SJCRH30 (cell line): Measurements from ENCODE around the gene TAB2. TPM values are rescaled to one million over a fixed set of nuclear protein-coding genes. Genes with fewer than 3 reads are reported as not detected.

Experiments
- DNase-seq, 2 experiments: peaks; one replicate each; pipeline ENCODE4 v3.0.0-alpha.2; 2015 to 2020
- H3K27ac ChIP-seq: fragments of 250-450 bp; sonication (Bioruptor Pico); 2 replicates; pipeline ENCODE4 v1.5.1; 2020; ENCODE audit warnings: mild to moderate bottlenecking, moderate library complexity
- H3K27me3 ChIP-seq: fragments of 250-450 bp; sonication (Bioruptor Pico); 2 replicates; pipeline ENCODE4 v1.5.1; 2020; ENCODE audit warnings: mild to moderate bottlenecking, moderate library complexity
- H3K36me3 ChIP-seq: fragments of 250-450 bp; sonication (Bioruptor Pico); 2 replicates; pipeline ENCODE4 v1.5.1; 2020; ENCODE audit warnings: mild to moderate bottlenecking, moderate library complexity
- H3K4me1 ChIP-seq: fragments of 250-450 bp; sonication (Bioruptor Pico); 2 replicates; pipeline ENCODE4 v1.5.1; 2020; ENCODE audit warnings: mild to moderate bottlenecking, moderate library complexity
- H3K4me3 ChIP-seq: fragments of 250-450 bp; sonication (Bioruptor Pico); 2 replicates; pipeline ENCODE4 v1.5.1; 2020; ENCODE audit warnings: mild to moderate bottlenecking, moderate library complexity
- H3K9me3 ChIP-seq: fragments of 250-450 bp; sonication (Bioruptor Pico); replicated peaks from 2 replicates; pipeline ENCODE4 v1.5.1; 2020; ENCODE audit warnings: mild to moderate bottlenecking, moderate library complexity
- total RNA-seq: library from RNA; depleted of rRNA; stranded (reverse); fragments of >200 nt; shearing (Covaris generic); gene quantifications from 2 replicates; pipeline ENCODE4 v1.2.3, GENCODE V29; 2014; rRNA removed

The TAB2 gene
- total RNA-seq = 33.8 and 37.6 TPM in 2 replicates

- peak; percentile 45 to 50 for DNase-seq
- H3K27me3 ChIP-seq = no peaks in the 10 kb centered on the region
- no peaks in the 10 kb centered on the region for H3K36me3 ChIP-seq
- no peaks in the 10 kb centered on the region for H3K9me3 ChIP-seq
- H3K27ac ChIP-seq = peak within 1 kb of the TSS; percentile 98
- peak within 1 kb of the TSS; percentile 100 for H3K4me3 ChIP-seq
- H3K4me1 ChIP-seq = peaks cover 3% of the 10 kb centered on the region; the same call in 1 of the 2 replicates
These were observed at the start of gene TAB2 for GRCh38 chr6:149317644-149318571. TSS of gene TAB2 (plus strand) at chr6:149317712. CDS start at chr6:149369998, 52,286 bp downstream.

- Histone ChIP-seq H3K27ac (no peak overlapping the region), H3K4me3 (no peak overlapping the region), H3K4me1 (no peaks in the 10 kb centered on the region), H3K36me3 (no peaks in the 10 kb centered on the region), H3K9me3 (no peaks in the 10 kb centered on the region), H3K27me3 (no peaks in the 10 kb centered on the region)
- DNase-seq = no peak
These were observed 49.4 kb upstream of the TAB2 start for GRCh38 chr6:149268146-149268545.

- no peaks in the 10 kb centered on the region for H3K36me3 ChIP-seq
- H3K4me1 ChIP-seq = no peaks in the 10 kb centered on the region
- no peak overlapping the region for H3K27ac ChIP-seq
- no peaks in the 10 kb centered on the region for H3K9me3 ChIP-seq
- DNase-seq = peak in 1 of 2 experiments; percentile 29
- H3K4me3 ChIP-seq = no peak overlapping the region
- H3K27me3 ChIP-seq = no peaks in the 10 kb centered on the region
These were observed 48.7 kb upstream of the TAB2 start for GRCh38 chr6:149268768-149269167.

GRCh38 chr6:149270616-149271015, 46.9 kb upstream of the TAB2 start:
- Histone ChIP-seq H3K27ac (no peak overlapping the region), H3K4me1 (no peaks in the 10 kb centered on the region), H3K4me3 (no peak overlapping the region), H3K9me3 (no peaks in the 10 kb centered on the region), H3K36me3 (no peaks in the 10 kb centered on the region), H3K27me3 (no peaks in the 10 kb centered on the region)
- no peak for DNase-seq

GRCh38 chr6:149271348-149272340, 45.9 kb upstream of the TAB2 start:
- Histone ChIP-seq H3K9me3 (no peaks in the 10 kb centered on the region), H3K4me1 (no peaks in the 10 kb centered on the region), H3K36me3 (no peaks in the 10 kb centered on the region), H3K27me3 (no peaks in the 10 kb centered on the region), H3K4me3 (no peak overlapping the region), H3K27ac (no peak overlapping the region)
- DNase-seq = no peak

- DNase-seq = no peak
- no peaks in the 10 kb centered on the region for H3K27me3 ChIP-seq
- no peak overlapping the region for H3K4me3 ChIP-seq
- no peaks in the 10 kb centered on the region for H3K4me1 ChIP-seq
- no peaks in the 10 kb centered on the region for H3K9me3 ChIP-seq
- H3K36me3 ChIP-seq = no peaks in the 10 kb centered on the region
- no peak overlapping the region for H3K27ac ChIP-seq
These were observed 44.2 kb upstream of the TAB2 start for GRCh38 chr6:149273318-149273717.

- no peaks in the 10 kb centered on the region for H3K36me3 ChIP-seq
These were observed 41.9 kb upstream of the TAB2 start for GRCh38 chr6:149275621-149276020.

GRCh38 chr6:149277621-149278020, 39.9 kb upstream of the TAB2 start:
- Histone ChIP-seq H3K4me1 (no peaks in the 10 kb centered on the region), H3K27me3 (0 out of 2 replicates have a peak, but pooled peaks cover 8% of the 10 kb centered on the region), H3K36me3 (no peaks in the 10 kb centered on the region), H3K9me3 (no peaks in the 10 kb centered on the region), H3K27ac (no peak overlapping the region), H3K4me3 (no peak overlapping the region)
- no peak for DNase-seq

More at GRCh38 chr6:149275621-149276020, 41.9 kb upstream of the TAB2 start:
- H3K4me1 ChIP-seq = no peaks in the 10 kb centered on the region
- H3K4me3 ChIP-seq = no peak overlapping the region
- H3K9me3 ChIP-seq = no peaks in the 10 kb centered on the region
- 0 out of 2 replicates have a peak, but pooled peaks cover 8% of the 10 kb centered on the region for H3K27me3 ChIP-seq
- DNase-seq = no peak
- H3K27ac ChIP-seq = no peak overlapping the region

GRCh38 chr6:149278997-149279396, 38.5 kb upstream of the TAB2 start:
- Histone ChIP-seq H3K4me3 (no peak overlapping the region), H3K36me3 (no peaks in the 10 kb centered on the region), H3K4me1 (no peaks in the 10 kb centered on the region), H3K9me3 (no peaks in the 10 kb centered on the region), H3K27ac (no peak overlapping the region), H3K27me3 (0 out of 2 replicates have a peak, but pooled peaks cover 8% of the 10 kb centered on the region)
- no peak for DNase-seq

- DNase-seq = no peak
- Histone ChIP-seq H3K9me3 (no peaks in the 10 kb centered on the region), H3K4me3 (no peak overlapping the region), H3K27me3 (no peaks in the 10 kb centered on the region), H3K36me3 (no peaks in the 10 kb centered on the region), H3K4me1 (no peaks in the 10 kb centered on the region), H3K27ac (no peak overlapping the region)
These were observed 32.6 kb upstream of the TAB2 start for GRCh38 chr6:149284904-149285303.

- Histone ChIP-seq H3K27me3 (no peaks in the 10 kb centered on the region), H3K9me3 (no peaks in the 10 kb centered on the region), H3K4me1 (no peaks in the 10 kb centered on the region), H3K36me3 (no peaks in the 10 kb centered on the region), H3K4me3 (no peak overlapping the region), H3K27ac (no peak overlapping the region)
- no peak for DNase-seq
These were observed 31.9 kb upstream of the TAB2 start for GRCh38 chr6:149285626-149286025.

- no peak for DNase-seq
- H3K27ac ChIP-seq = no peak overlapping the region
- no peaks in the 10 kb centered on the region for H3K9me3 ChIP-seq
- no peaks in the 10 kb centered on the region for H3K27me3 ChIP-seq
- no peak overlapping the region for H3K4me3 ChIP-seq
- no peaks in the 10 kb centered on the region for H3K36me3 ChIP-seq
- peaks cover 1% of the 10 kb centered on the region; the same call in 1 of the 2 replicates for H3K4me1 ChIP-seq
These were observed 30.6 kb upstream of the TAB2 start for GRCh38 chr6:149286905-149287304.

GRCh38 chr6:149289192-149289781, 28.2 kb upstream of the TAB2 start:
- Histone ChIP-seq H3K9me3 (no peaks in the 10 kb centered on the region), H3K4me1 (peaks cover 19% of the 10 kb centered on the region; the same call in 1 of the 2 replicates), H3K27me3 (no peaks in the 10 kb centered on the region), H3K36me3 (no peaks in the 10 kb centered on the region), H3K4me3 (no peak overlapping the region), H3K27ac (no peak overlapping the region)
- no peak for DNase-seq

GRCh38 chr6:149289966-149290365, 27.5 kb upstream of the TAB2 start:
- H3K9me3 ChIP-seq = no peaks in the 10 kb centered on the region
- H3K4me3 ChIP-seq = no peak overlapping the region
- H3K36me3 ChIP-seq = no peaks in the 10 kb centered on the region
- peaks cover 19% of the 10 kb centered on the region; the same call in 1 of the 2 replicates for H3K4me1 ChIP-seq
- no peak overlapping the region for H3K27ac ChIP-seq
- no peak for DNase-seq
- no peaks in the 10 kb centered on the region for H3K27me3 ChIP-seq
